ENCODE results near the gene GRID1.

- no peak for TF ChIP-seq EZH2 (IDR thresholded peaks at IDR 0.05)
- no peak for TF ChIP-seq POLR2AphosphoS5 (IDR thresholded peaks at IDR 0.05; ENCODE audit: borderline replicate concordance, low read depth, low read length)
- no peak for TF ChIP-seq FOXP2 (optimal IDR thresholded peaks at IDR 0.05; ENCODE audit: control extremely low read depth, extremely low read length, insufficient read depth)
These were observed 19.6 kb downstream of the GRID1 start for GRCh38 chr10:86346799-86347665.
